H1 (cell line): ENCODE results near the gene CA10. TPM values are rescaled to one million over a fixed set of nuclear protein-coding genes. Genes with fewer than 3 reads are reported as not detected.

ENCODE experiments used
- CTCF ChIA-PET: fragments of 300-600 bp; sonication (Branson Sonifier 250); formaldehyde crosslinking; loops from one replicate; lab custom pipeline; 2021; ENCODE audit not compliant: partially characterized antibody; lab: Charles Lee
- POLR2A ChIA-PET: fragments of 300-600 bp; sonication (Branson Sonifier 250); formaldehyde crosslinking; loops from one replicate; lab custom pipeline; 2021; ENCODE audit warnings: inconsistent platforms; ENCODE audit not compliant: partially characterized antibody; lab: Charles Lee
- DNase-seq, 2 experiments: peaks; one replicate each; pipeline versions ENCODE4 v3.0.0 to v3.0.0-alpha.2; 2010 to 2022; ENCODE audit warnings: low spot score in 2 of 2, low read depth in 1 of 2, mixed read lengths in 1 of 2
- FAIRE-seq: peaks from 2 replicates; lab custom pipeline; 2011; peaks lifted over from hg19 to GRCh38; lab: Jason Lieb, UNC
- H2AFZ ChIP-seq: 2 replicates; pipeline ENCODE4 v1.8.1; 2012; ENCODE audit warnings: low read length, inconsistent platforms
- H2AK5ac ChIP-seq: 2 replicates; pipeline ENCODE4 v1.6.1; 2013; ENCODE audit warnings: low read depth, low read length
- H2BK120ac ChIP-seq: replicated peaks from 2 replicates; pipeline ENCODE3; 2013; ENCODE audit warnings: low read depth, low read length, inconsistent platforms
- H2BK12ac ChIP-seq: 2 replicates; pipeline ENCODE4 v1.6.1; 2013; ENCODE audit warnings: low read depth, low read length
- H2BK15ac ChIP-seq: 2 replicates; pipeline ENCODE4 v1.6.1; 2013; ENCODE audit warnings: low read length
- H2BK20ac ChIP-seq: 2 replicates; pipeline ENCODE4 v1.6.1; 2013; ENCODE audit warnings: low read length
- H2BK5ac ChIP-seq: 2 replicates; pipeline ENCODE4 v1.6.1; 2013; ENCODE audit warnings: low read depth, low read length
- H3K14ac ChIP-seq: 2 replicates; pipeline ENCODE4 v1.6.1; 2013; ENCODE audit warnings: inconsistent platforms; ENCODE audit not compliant: insufficient read length
- H3K18ac ChIP-seq: 2 replicates; pipeline ENCODE4 v1.6.1; 2013; ENCODE audit warnings: low read length; ENCODE audit errors: extremely low read depth
- H3K23ac ChIP-seq: 2 replicates; pipeline ENCODE4 v1.6.1; 2013; ENCODE audit warnings: inconsistent platforms; ENCODE audit not compliant: insufficient read length
- H3K23me2 ChIP-seq: 2 replicates; pipeline ENCODE4 v1.6.1; 2013; ENCODE audit warnings: low read depth, low read length
- H3K27ac ChIP-seq: 2 replicates; pipeline ENCODE4 v1.6.1; 2011; ENCODE audit warnings: low read depth, low read length, inconsistent platforms
- H3K27me3 ChIP-seq, 4 experiments: replicated peaks in 1 of 4; 1 replicate in 1 of 4; 2 replicates in 3 of 4; pipeline versions ENCODE4 v1.6.1 to v1.8.1; 2011 to 2013; ENCODE audit warnings: low read length in 3 of 4, mild to moderate bottlenecking in 3 of 4, inconsistent platforms in 2 of 4, mixed read lengths in 2 of 4, moderate library complexity in 1 of 4; ENCODE audit not compliant: control insufficient read depth in 3 of 4, insufficient read depth in 3 of 4; ENCODE audit errors: extremely low read depth in 1 of 4
- H3K36me3 ChIP-seq, 4 experiments: 2 replicates each; pipeline versions ENCODE4 v1.6.1 to v1.8.1; 2011 to 2013; ENCODE audit warnings: mild to moderate bottlenecking in 4 of 4, low read length in 3 of 4, moderate library complexity in 2 of 4, control low read depth in 1 of 4, inconsistent platforms in 1 of 4; ENCODE audit not compliant: insufficient read depth in 4 of 4, control insufficient read depth in 2 of 4
- H3K4ac ChIP-seq: replicated peaks from 2 replicates; pipeline ENCODE3; 2013; ENCODE audit warnings: low read length, low read depth, mixed read lengths, inconsistent platforms; ENCODE audit not compliant: insufficient read length
- H3K4me1 ChIP-seq, 4 experiments: replicated peaks in 1 of 4; 1 replicate in 1 of 4; 2 replicates in 3 of 4; pipeline versions ENCODE4 v1.6.1 to v1.8.1; 2011 to 2013; ENCODE audit warnings: low read length in 3 of 4, inconsistent platforms in 2 of 4, mixed read lengths in 1 of 4; ENCODE audit not compliant: insufficient read depth in 4 of 4, control insufficient read depth in 3 of 4
- H3K4me2 ChIP-seq, 2 experiments: 2 replicates each; pipeline versions ENCODE4 v1.6.1 to v1.8.1; 2011 to 2013; ENCODE audit warnings: low read depth in 2 of 2, low read length in 2 of 2, control low read depth in 1 of 2, inconsistent platforms in 1 of 2, mild to moderate bottlenecking in 1 of 2; ENCODE audit not compliant: insufficient read depth in 1 of 2
- H3K4me3 ChIP-seq, 4 experiments: fragments of 200-600, 300-600 bp in 1 of 4; sonication (generic), shearing (Covaris generic), sonication (Bioruptor Twin) in 1 of 4; 2 replicates each; pipeline versions ENCODE4 v1.5.1 to v1.8.1; 2011 to 2016; ENCODE audit warnings: low read length in 4 of 4, low read depth in 3 of 4, control low read depth in 2 of 4, inconsistent platforms in 2 of 4, mild to moderate bottlenecking in 2 of 4, mixed read lengths in 1 of 4, moderate library complexity in 1 of 4; ENCODE audit not compliant: insufficient read depth in 2 of 4; ENCODE audit errors: extremely low read depth in 1 of 4
- H3K56ac ChIP-seq: replicated peaks from 2 replicates; pipeline ENCODE3; 2013; ENCODE audit warnings: low read depth, mild to moderate bottlenecking, mixed read lengths, low read length, inconsistent platforms; ENCODE audit not compliant: insufficient read length
- H3K79me1 ChIP-seq: 2 replicates; pipeline ENCODE4 v1.6.1; 2013; ENCODE audit warnings: low read depth, low read length, control low read depth
- H3K79me2 ChIP-seq, 2 experiments: 2 replicates each; pipeline versions ENCODE4 v1.6.1 to v1.8.1; 2012 to 2013; ENCODE audit warnings: low read length in 2 of 2, mild to moderate bottlenecking in 2 of 2, inconsistent platforms in 1 of 2; ENCODE audit not compliant: insufficient read depth in 2 of 2, control insufficient read depth in 1 of 2
- H3K9ac ChIP-seq, 4 experiments: replicated peaks in 1 of 4; 1 replicate in 1 of 4; 2 replicates in 3 of 4; pipeline versions ENCODE4 v1.6.1 to v1.8.1; 2011 to 2013; ENCODE audit warnings: low read depth in 3 of 4, low read length in 3 of 4, control low read depth in 2 of 4, mild to moderate bottlenecking in 2 of 4, moderate library complexity in 2 of 4, inconsistent platforms in 1 of 4; ENCODE audit errors: extremely low read depth in 1 of 4
- H3K9me3 ChIP-seq, 2 experiments: 2 replicates each; pipeline versions ENCODE4 v1.6.1 to v1.8.1; 2012 to 2013; ENCODE audit warnings: mild to moderate bottlenecking in 2 of 2, moderate library complexity in 2 of 2, control low read depth in 1 of 2, inconsistent platforms in 1 of 2, low read depth in 1 of 2, low read length in 1 of 2, mixed read lengths in 1 of 2; ENCODE audit not compliant: insufficient read depth in 2 of 2
- H4K20me1 ChIP-seq, 2 experiments: replicated peaks in 1 of 2; 2 replicates each; pipeline versions ENCODE3 to v1.8.1; 2011 to 2013; ENCODE audit warnings: inconsistent platforms in 2 of 2, low read length in 2 of 2, mild to moderate bottlenecking in 1 of 2; ENCODE audit not compliant: insufficient read depth in 2 of 2, control insufficient read depth in 1 of 2
- H4K5ac ChIP-seq: 2 replicates; pipeline ENCODE4 v1.6.1; 2013; ENCODE audit warnings: low read length, low read depth, mixed read lengths, inconsistent platforms; ENCODE audit not compliant: insufficient read length
- H4K8ac ChIP-seq: 2 replicates; pipeline ENCODE4 v1.8.0; 2013; ENCODE audit warnings: mild to moderate bottlenecking, moderate library complexity, low read length, inconsistent platforms; ENCODE audit not compliant: insufficient read depth; ENCODE audit errors: extremely low read depth
- H4K91ac ChIP-seq: replicated peaks from 2 replicates; pipeline ENCODE3; 2013; ENCODE audit warnings: low read length, mixed read lengths, inconsistent platforms; ENCODE audit not compliant: insufficient read length
- ASH2L ChIP-seq: fragments of 200-600, 300-600 bp; sonication (generic); IDR thresholded peaks from one replicate; pipeline ENCODE4 v1.7.1; 2017; ENCODE audit warnings: low read length
- ATF3 ChIP-seq: IDR thresholded peaks from 2 replicates; pipeline ENCODE4 v1.6.1; 2011; ENCODE audit warnings: low read depth, mild to moderate bottlenecking, low read length; ENCODE audit not compliant: insufficient read depth
- EGR1 ChIP-seq: IDR thresholded peaks from 2 replicates; pipeline ENCODE4 v1.6.1; 2011; ENCODE audit warnings: low read depth, low read length, borderline replicate concordance
- HDAC2 ChIP-seq, 2 experiments: fragments of 300-600 bp in 1 of 2; sonication (generic) in 1 of 2; IDR thresholded peaks; 2 replicates each; pipeline ENCODE4 v1.6.1; 2011 to 2012; ENCODE audit warnings: low read depth in 2 of 2, low read length in 2 of 2, mild to moderate bottlenecking in 2 of 2, moderate library complexity in 2 of 2, borderline replicate concordance in 1 of 2, inconsistent platforms in 1 of 2
- MAFK ChIP-seq: IDR thresholded peaks from 2 replicates; pipeline ENCODE4 v1.6.1; 2012; ENCODE audit warnings: low read depth, mild to moderate bottlenecking, improper control_type of control experiment, low read length
- NRF1 ChIP-seq: IDR thresholded peaks from 2 replicates; pipeline ENCODE4 v1.6.1; 2011; ENCODE audit warnings: mild to moderate bottlenecking, low read depth, low read length, improper control_type of control experiment
- RXRA ChIP-seq: IDR thresholded peaks from 2 replicates; pipeline ENCODE4 v1.6.1; 2011; ENCODE audit warnings: low read depth, mild to moderate bottlenecking, low read length, moderate library complexity; ENCODE audit not compliant: insufficient read depth
- TAF1 ChIP-seq: IDR thresholded peaks from 2 replicates; pipeline ENCODE4 v1.6.1; 2011; ENCODE audit warnings: mild to moderate bottlenecking, low read depth, low read length
- TAF7 ChIP-seq: optimal IDR thresholded peaks from 2 replicates; pipeline ENCODE3; 2011; ENCODE audit warnings: low read depth, mild to moderate bottlenecking, inconsistent platforms, low read length, moderate library complexity, borderline replicate concordance
- WGBS, 2 experiments: shearing (Covaris generic) in 1 of 2; methylation state at CpG; one replicate each; pipeline versions ENCODE4 v1.1.6 to v1.1.7; 2013 to 2015; ENCODE audit warnings: low lambda C conversion rate in 2 of 2, mixed read lengths in 2 of 2, inconsistent platforms in 1 of 2, low coverage in 1 of 2, missing lambda C conversion rate in 1 of 2; ENCODE audit not compliant: insufficient replicate concordance in 2 of 2, insufficient coverage in 1 of 2, insufficient read length in 1 of 2; ENCODE audit errors: extremely low coverage in 1 of 2, missing lambda C conversion rate in 1 of 2; 5-methylcytosine and 5-hydroxymethylcytosine counted together
- polyA plus RNA-seq, 7 experiments: library from polyadenylated mRNA; depleted of rRNA in 3 of 7; stranded (reverse) in 5 of 7; unstranded in 2 of 7; fragments of >200 nt in 5 of 7; fragments of 200-250 nt in 2 of 7; gene quantifications; 1 replicate in 5 of 7; 2 replicates in 1 of 7; 4 replicates in 1 of 7; pipeline versions ENCODE4 v1.2.1 to v1.2.3, GENCODE V29; 2011 to 2013; ENCODE audit warnings: missing spikeins in 2 of 7, mixed read lengths in 2 of 7
- total RNA-seq: library from RNA; stranded (reverse); fragmentation: NEBNext Ultra II Directional; extraction: Animal tissue kit (Norgen Biotek cat#: 25700); gene quantifications from 2 replicates; pipeline ENCODE4 v1.2.1, GENCODE V29; 2021

Gene CA10
- total and polyA plus RNA-seq, 2 of the 8 experiments (the other 6 are each of a cell fraction or from before 2014, with no cell fraction given): 0.60 to 0.63 TPM

DNA sequence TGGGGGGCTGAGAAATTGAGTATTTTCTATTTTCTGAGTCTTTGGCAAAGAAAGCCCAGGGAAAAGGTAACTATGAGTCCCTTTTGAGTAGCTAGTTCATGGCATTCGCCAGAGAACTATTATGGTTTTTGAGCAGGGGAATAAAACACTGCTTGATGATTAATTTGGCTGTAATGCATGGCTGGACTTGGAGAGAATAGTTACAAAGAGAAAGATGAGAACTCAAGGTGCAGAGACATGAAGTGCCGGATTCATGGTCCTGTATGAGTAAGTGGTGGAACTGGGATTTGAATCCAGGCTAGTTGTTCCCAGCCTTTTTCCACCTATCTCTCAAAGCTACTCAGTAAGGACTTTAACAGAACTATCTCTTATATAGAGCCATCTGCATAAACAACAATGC, 266.6 kb downstream of the CA10 start:
- H2BK120ac ChIP-seq: no peak overlapping the region

More for the DNA sequence above, 266.6 kb downstream of the CA10 start:
- no peak overlapping the region for H3K9ac ChIP-seq
- no peak overlapping the region for H2AFZ ChIP-seq
- no peak overlapping the region for H2BK5ac ChIP-seq
- no peak overlapping the region for H4K5ac ChIP-seq
- no peak overlapping the region for H4K91ac ChIP-seq
- no peaks in the 10 kb centered on the region for H3K79me1 ChIP-seq
- H3K36me3 ChIP-seq: no peaks in the 10 kb centered on the region
- FAIRE-seq (no peak), DNase-seq (no peak)
- H3K23ac ChIP-seq: no peak overlapping the region
- H3K14ac ChIP-seq: no peak overlapping the region
- H3K4me2 ChIP-seq: no peak overlapping the region
- no peak overlapping the region for H3K56ac ChIP-seq
- H3K79me2 ChIP-seq: no peaks in the 10 kb centered on the region
- no peaks in the 10 kb centered on the region for H3K27me3 ChIP-seq
- no peaks in the 10 kb centered on the region for H3K4me1 ChIP-seq
- 96% methylated on average over 2 of the region's 2 CpGs; no CpG with 5 or more reads in 1 of the 2 experiments for WGBS, 2 experiments
- H2BK15ac ChIP-seq: no peak overlapping the region
- POLR2A ChIA-PET: no interaction called here
- CTCF ChIA-PET: interaction anchor here (1.3 kb wide), 1 partner anchor 215 kb away, joined by 5 read pairs; no protein-coding TSS in a partner anchor
- no peak overlapping the region for H4K8ac ChIP-seq
- H3K23me2 ChIP-seq: no peaks in the 10 kb centered on the region; the same call in 1 of the 2 replicates
- no peak overlapping the region for H3K4ac ChIP-seq
- no peaks in the 10 kb centered on the region for H3K9me3 ChIP-seq
- no peak overlapping the region for H2BK20ac ChIP-seq
- TF ChIP-seq TAF1 (no peak), EGR1 (no peak), ASH2L (no peak), NRF1 (no peak), ATF3 (no peak), TAF7 (no peak), HDAC2 (IDR thresholded peaks at IDR 0.05; ENCODE audit: borderline replicate concordance in 1 of 2, low read depth in 2 of 2, low read length in 2 of 2) (no peak), RXRA (no peak), MAFK (no peak)
- no peak overlapping the region for H3K18ac ChIP-seq
- no peaks in the 10 kb centered on the region for H4K20me1 ChIP-seq
- H3K27ac ChIP-seq: no peak overlapping the region
- H2AK5ac ChIP-seq: no peak overlapping the region
- H3K4me3 ChIP-seq: no peak overlapping the region
- no peak overlapping the region for H2BK12ac ChIP-seq
